K562 (cell line): ENCODE results near the gene CT45A9. TPM values are rescaled to one million over a fixed set of nuclear protein-coding genes. Genes with fewer than 3 reads are reported as not detected.

Experiments used
- CHD2 ChIP-seq: IDR thresholded peaks from 2 replicates; pipeline ENCODE4 v1.6.1; 2011; ENCODE audit warnings: low read depth, low read length
- DPF2 ChIP-seq: fragments of 450-650 bp; IDR thresholded peaks from 2 replicates; pipeline ENCODE4 v1.6.1; 2016
- E2F8 ChIP-seq: fragments of 450-650 bp; IDR thresholded peaks from 2 replicates; pipeline ENCODE4 v1.7.1; 2018; ENCODE audit warnings: mild to moderate bottlenecking, low read depth; ENCODE audit not compliant: partially characterized antibody
- GTF2B ChIP-seq: IDR thresholded peaks from 2 replicates; pipeline ENCODE4 v1.6.1; 2011; ENCODE audit not compliant: insufficient read length; ENCODE audit errors: extremely low read depth
- HNRNPK ChIP-seq: fragments of 200-400 bp; formaldehyde crosslinking; IDR thresholded peaks from one replicate; pipeline ENCODE4 v1.6.1; 2018; ENCODE audit warnings: mild to moderate bottlenecking, low read depth, low read length; ENCODE audit not compliant: poor library complexity, severe bottlenecking
- HOMEZ ChIP-seq: fragments of 250-450 bp; sonication (Bioruptor Pico); IDR thresholded peaks from 2 replicates; pipeline ENCODE4 v1.4.0; 2020; ENCODE audit warnings: mild to moderate bottlenecking, moderate library complexity
- KLF1 ChIP-seq: fragments of 450-650 bp; IDR thresholded peaks from 2 replicates; pipeline ENCODE4 v1.6.1; 2016; ENCODE audit warnings: missing genetic modification characterization, missing compliant biosample characterization
- MTA1 ChIP-seq: fragments of 450-650 bp; IDR thresholded peaks from 2 replicates; pipeline ENCODE4 v1.6.1; 2017; ENCODE audit warnings: borderline replicate concordance
- NR2C2 ChIP-seq, 2 experiments: fragments of 200-800 bp in 1 of 2; sonication (Bioruptor generic) in 1 of 2; sonication (generic) in 1 of 2; formaldehyde crosslinking in 1 of 2; IDR thresholded peaks; 2 replicates each; pipeline versions ENCODE4 v1.6.1 to v1.8.0; 2016 to 2022; ENCODE audit warnings: mild to moderate bottlenecking in 1 of 2, missing compliant biosample characterization in 1 of 2, missing genetic modification characterization in 1 of 2, missing genetic modification reagents in 1 of 2
- PML ChIP-seq: IDR thresholded peaks from 2 replicates; pipeline ENCODE4 v1.6.1; 2012; ENCODE audit warnings: low read length, inconsistent platforms
- RAD21 ChIP-seq, 2 experiments: fragments of 250-450 bp in 1 of 2; fragments of 450-650 bp in 1 of 2; sonication (Bioruptor Pico) in 1 of 2; formaldehyde crosslinking in 1 of 2; IDR thresholded peaks in 1 of 2; conservative IDR thresholded peaks in 1 of 2; 2 replicates each; pipeline versions ENCODE4 v1.4.0 to v1.8.0; 2020 to 2022; ENCODE audit warnings: mild to moderate bottlenecking in 2 of 2, moderate library complexity in 1 of 2
- SRSF3 ChIP-seq: fragments of 200-400 bp; formaldehyde crosslinking; IDR thresholded peaks from 2 replicates; pipeline ENCODE4 v1.6.1; 2016; ENCODE audit warnings: mild to moderate bottlenecking, low read length, moderate library complexity; ENCODE audit not compliant: insufficient read depth
- TFAM ChIP-seq: fragments of 250-450 bp; sonication (Bioruptor Pico); conservative IDR thresholded peaks from 2 replicates; pipeline ENCODE4 v1.5.0; 2021; ENCODE audit warnings: mild to moderate bottlenecking, moderate library complexity
- ZBED1 ChIP-seq: IDR thresholded peaks from 2 replicates; pipeline ENCODE4 v1.6.1; 2014
- ZBTB49 ChIP-seq: sonication (generic); formaldehyde crosslinking; IDR thresholded peaks from 2 replicates; pipeline ENCODE4 v1.8.0; 2022; ENCODE audit warnings: missing genetic modification reagents, mild to moderate bottlenecking, borderline replicate concordance
- ZNF57 ChIP-seq: fragments of 450-650 bp; formaldehyde crosslinking; IDR thresholded peaks from 2 replicates; pipeline ENCODE4 v1.4.0; 2020; ENCODE audit warnings: mild to moderate bottlenecking, moderate library complexity
- ZNF699 ChIP-seq: fragments of 250-450 bp; sonication (Bioruptor Pico); IDR thresholded peaks from 2 replicates; pipeline ENCODE4 v1.8.0; 2021; ENCODE audit warnings: mild to moderate bottlenecking, moderate library complexity; ENCODE audit not compliant: insufficient replicate concordance
- polyA plus RNA-seq, 8 experiments: library from polyadenylated mRNA; depleted of rRNA in 4 of 8; stranded (reverse) in 5 of 8; unstranded in 3 of 8; fragments of >200 nt; fragmentation: Nextera tagmentation in 2 of 8; fragmentation: Illumina TruSeq in 1 of 8; extraction: Ambion mirVana in 2 of 8; extraction: Trizol in 1 of 8; gene quantifications; 2 replicates each; pipeline versions ENCODE4 v1.2.1 to v1.2.3, GENCODE V29; 2011 to 2014; ENCODE audit warnings: inconsistent platforms in 1 of 8, missing spikeins in 1 of 8
- total RNA-seq, 7 experiments: library from RNA; depleted of rRNA in 6 of 7; stranded (reverse); fragments of >200 nt in 6 of 7; fragmentation: Illumina TruSeq in 2 of 7; extraction: Trizol in 2 of 7; gene quantifications; 2 replicates each; pipeline versions ENCODE4 v1.2.1 to v1.2.3, GENCODE V29; 2011 to 2021; ENCODE audit warnings: low replicate concordance in 1 of 7

The CT45A9 gene
- total and polyA plus RNA-seq, 9 of the 15 experiments (the other 6 are each of a cell fraction or from before 2014, with no cell fraction given) = 6.5 to 27.7 (median 9.6) TPM; not detected in 4

- TF ChIP-seq HNRNPK (no peak), TFAM (CRISPR knock-in tag) (no peak), DPF2 (0 out of 2 replicates have a peak, but pooled peaks have one; percentile 15), ZNF699 (CRISPR knock-in tag) (no peak), RAD21 (CRISPR knock-in tag; conservative IDR thresholded peaks at IDR 0.05 in 1 of 2, IDR thresholded peaks at IDR 0.05 in 1 of 2) (peak; percentile 32 to 64; a peak in 3 of 4 replicates), ZBTB49 (CRISPR knock-in tag) (no peak), SRSF3 (no peak), ZNF57 (CRISPR knock-in tag) (no peak), HOMEZ (CRISPR knock-in tag) (no peak), CHD2 (no peak), GTF2B (no peak), PML (peak; percentile 39; the same call in 1 of the 2 replicates), E2F8 (peak; percentile 78), NR2C2 (CRISPR knock-in tag; IDR thresholded peaks at IDR 0.05) (no peak; the same call in none of the 2 replicates), NR2C2 (tag; IDR thresholded peaks at IDR 0.05) (peak; percentile 20; the same call in 1 of the 2 replicates), ZBED1 (no peak; the same call in 1 of the 2 replicates), KLF1 (tag) (no peak), MTA1 (0 out of 2 replicates have a peak, but pooled peaks have one; percentile 23)
These were observed 21.7 kb upstream of the CT45A9 start, which contains the start of the genes CT45A10 and SAGE1 (continued) for GRCh38 chrX:135893294-135893817.
